HCT116 (cell line): ENCODE measurements around the gene EPHA1. TPM values are rescaled to one million over a fixed set of nuclear protein-coding genes. Genes with fewer than 3 reads are reported as not detected.

Experiments used
- ATAC-seq: fragments of 200-7000 bp; cut with Tn5 transposase; 2 replicates; pipeline ENCODE4 v1.9.1; 2020; ENCODE audit warnings: mild to moderate bottlenecking, moderate library complexity
- BruUV-seq: library from RNA; stranded (reverse); fragments of 400-500 nt; replicated peaks from 2 replicates; lab custom pipeline; 2021; lab: Mats Ljungman, UMichigan
- CTCF ChIA-PET: fragments of 300-600 bp; sonication (Branson Sonifier 250); formaldehyde crosslinking; loops from one replicate; lab custom pipeline; 2021; ENCODE audit warnings: antibody characterized with exemption; lab: Charles Lee
- POLR2A ChIA-PET: fragments of 300-600, 350-600 bp; sonication (Branson Sonifier 250); formaldehyde crosslinking; loops from one replicate; lab custom pipeline; 2021; ENCODE audit warnings: antibody characterized with exemption; lab: Charles Lee
- RAD21 ChIA-PET, 2 experiments: fragments of 300-600 bp; sonication (Branson Sonifier 250); formaldehyde crosslinking; loops; one replicate each; lab custom pipeline; 2023; ENCODE audit warnings: low total read pairs in 2 of 2; ENCODE audit not compliant: uncharacterized antibody in 2 of 2, unreplicated experiment in 2 of 2, low non-redundant PET in 1 of 2; lab: Charles Lee
- DNase-seq: peaks from one replicate; pipeline ENCODE4 v3.0.0-alpha.2; 2010; ENCODE audit warnings: low read depth, low spot score
- H2AFZ ChIP-seq: fragments of 200-600 bp; shearing (Covaris generic), sonication (generic); 2 replicates; pipeline ENCODE4 v1.6.1; 2017; ENCODE audit warnings: low read depth, mixed run types, mixed read lengths, antibody characterized with exemption, low read length; ENCODE audit not compliant: poor library complexity, severe bottlenecking
- H3K27ac ChIP-seq: 2 replicates; pipeline ENCODE4 v1.5.1; 2012; ENCODE audit warnings: low read depth, low read length
- H3K27me3 ChIP-seq: fragments of 200-600 bp; sonication (generic); 2 replicates; pipeline ENCODE4 v1.6.1; 2016; ENCODE audit warnings: mixed run types, low read length, mixed read lengths; ENCODE audit not compliant: insufficient read depth
- H3K36me3 ChIP-seq, 2 experiments: fragments of 200-500 bp in 1 of 2; fragments of 200-600 bp in 1 of 2; sonication (Bioruptor generic) in 1 of 2; sonication (generic) in 1 of 2; 2 replicates each; pipeline versions ENCODE4 v1.5.1 to v1.6.1; 2014 to 2016; ENCODE audit warnings: low read length in 2 of 2, inconsistent platforms in 1 of 2, mixed read lengths in 1 of 2, mixed run types in 1 of 2; ENCODE audit not compliant: insufficient read depth in 2 of 2, control insufficient read depth in 1 of 2
- H3K4me1 ChIP-seq, 2 experiments: fragments of 200-600 bp in 1 of 2; sonication (generic) in 1 of 2; 2 replicates each; pipeline versions ENCODE4 v1.5.1 to v1.6.1; 2012 to 2017; ENCODE audit warnings: low read length in 2 of 2, inconsistent platforms in 1 of 2, mild to moderate bottlenecking in 1 of 2, mixed read lengths in 1 of 2, mixed run types in 1 of 2, moderate library complexity in 1 of 2; ENCODE audit not compliant: insufficient read depth in 2 of 2, control insufficient read depth in 1 of 2
- H3K4me2 ChIP-seq: fragments of 200-600 bp; sonication (generic); 2 replicates; pipeline ENCODE4 v1.6.1; 2017; ENCODE audit warnings: mixed run types, low read length, mixed read lengths
- H3K4me3 ChIP-seq, 2 experiments: fragments of 200-600 bp in 1 of 2; sonication (generic) in 1 of 2; replicated peaks in 1 of 2; 2 replicates each; pipeline ENCODE4 v1.5.1; 2011 to 2016; ENCODE audit warnings: low read length in 2 of 2, control low read depth in 1 of 2, low read depth in 1 of 2, mild to moderate bottlenecking in 1 of 2, mixed read lengths in 1 of 2, mixed run types in 1 of 2
- H3K79me2 ChIP-seq: fragments of 200-600 bp; sonication (generic); 2 replicates; pipeline ENCODE4 v1.6.1; 2017; ENCODE audit warnings: mild to moderate bottlenecking, mixed run types, low read length, moderate library complexity, mixed read lengths; ENCODE audit not compliant: insufficient read depth
- H3K9ac ChIP-seq: fragments of 200-600 bp; sonication (generic); 2 replicates; pipeline ENCODE4 v1.6.1; 2016; ENCODE audit warnings: low read length, mixed read lengths
- H3K9me2 ChIP-seq: fragments of 200-600 bp; sonication (generic), shearing (Covaris generic); 2 replicates; pipeline ENCODE4 v1.6.1; 2017; ENCODE audit warnings: mixed run types, mild to moderate bottlenecking, moderate library complexity; ENCODE audit not compliant: insufficient read depth
- H3K9me3 ChIP-seq, 2 experiments: fragments of 200-500 bp in 1 of 2; fragments of 200-600 bp in 1 of 2; sonication (Bioruptor generic) in 1 of 2; sonication (generic) in 1 of 2; 2 replicates each; pipeline ENCODE4 v1.6.1; 2014 to 2017; ENCODE audit warnings: low read length in 2 of 2, mixed read lengths in 2 of 2, inconsistent platforms in 1 of 2, low read depth in 1 of 2, mild to moderate bottlenecking in 1 of 2, mixed run types in 1 of 2, moderate library complexity in 1 of 2; ENCODE audit not compliant: control insufficient read depth in 1 of 2, insufficient read depth in 1 of 2
- H4K20me1 ChIP-seq: fragments of 200-600 bp; sonication (generic), shearing (Covaris generic); 2 replicates; pipeline ENCODE4 v1.6.1; 2017; ENCODE audit warnings: mixed run types, mild to moderate bottlenecking, moderate library complexity; ENCODE audit not compliant: insufficient read depth
- ATF3 ChIP-seq: IDR thresholded peaks from 2 replicates; pipeline ENCODE4 v1.6.1; 2012
- CBX3 ChIP-seq: IDR thresholded peaks from 2 replicates; pipeline ENCODE4 v1.6.1; 2012; ENCODE audit warnings: low read depth
- EGR1 ChIP-seq: IDR thresholded peaks from 2 replicates; pipeline ENCODE4 v1.6.1; 2012; ENCODE audit warnings: low read depth
- ELF1 ChIP-seq: IDR thresholded peaks from 2 replicates; pipeline ENCODE4 v1.6.1; 2012; ENCODE audit warnings: low read depth, borderline replicate concordance
- EZH2 ChIP-seq: fragments of 200-600 bp; sonication (generic); IDR thresholded peaks from 2 replicates; pipeline ENCODE4 v1.6.1; 2017; ENCODE audit warnings: antibody characterized with exemption, mixed run types
- EZH2phosphoT487 ChIP-seq: fragments of 200-600 bp; IDR thresholded peaks from 2 replicates; pipeline ENCODE4 v1.6.1; 2018; ENCODE audit warnings: antibody characterized with exemption, borderline replicate concordance
- JUND ChIP-seq: IDR thresholded peaks from 2 replicates; pipeline ENCODE4 v1.6.1; 2012
- POLR2A ChIP-seq: IDR thresholded peaks from 2 replicates; pipeline ENCODE4 v1.7.0; 2011; ENCODE audit warnings: borderline replicate concordance; ENCODE audit not compliant: insufficient read depth, insufficient read length; ENCODE audit errors: extremely low read depth
- POLR2AphosphoS5 ChIP-seq: IDR thresholded peaks from 2 replicates; pipeline ENCODE4 v1.6.1; 2011; ENCODE audit warnings: mild to moderate bottlenecking, low read depth, low read length, moderate library complexity
- RAD21 ChIP-seq: IDR thresholded peaks from 2 replicates; pipeline ENCODE4 v1.6.1; 2012; ENCODE audit warnings: low read depth, mild to moderate bottlenecking
- REST ChIP-seq: IDR thresholded peaks from 2 replicates; pipeline ENCODE4 v1.6.1; 2012; ENCODE audit warnings: low read depth
- SP1 ChIP-seq: IDR thresholded peaks from 2 replicates; pipeline ENCODE4 v1.6.1; 2012; ENCODE audit warnings: low read depth
- TCF7L2 ChIP-seq: IDR thresholded peaks from 2 replicates; pipeline ENCODE4 v1.7.0; 2011; ENCODE audit warnings: borderline replicate concordance, inconsistent platforms; ENCODE audit not compliant: insufficient read depth, insufficient read length; ENCODE audit errors: extremely low read depth
- YY1 ChIP-seq: IDR thresholded peaks from 2 replicates; pipeline ENCODE4 v1.6.1; 2011; ENCODE audit warnings: low read length, low read depth, moderate library complexity, mild to moderate bottlenecking; ENCODE audit not compliant: insufficient replicate concordance; ENCODE audit errors: extremely low read depth
- ZFX ChIP-seq: fragments of 450-650 bp; IDR thresholded peaks from 2 replicates; pipeline ENCODE4 v1.6.1; 2017
- ZNF274 ChIP-seq: fragments of 200-500 bp; sonication (Bioruptor generic); IDR thresholded peaks from 2 replicates; pipeline ENCODE4 v1.6.1; 2014; ENCODE audit warnings: mild to moderate bottlenecking, low read depth, low read length, inconsistent platforms
- intact Hi-C: fragments of 100-400 bp; cut with micrococcal nuclease; formaldehyde crosslinking; loops from 2 replicates; pipeline ENCODE4 v1.10.0; 2022
- total RNA-seq: library from RNA; stranded (reverse); gene quantifications from one replicate; pipeline ENCODE4 v1.2.1, GENCODE V29; 2021; ENCODE audit not compliant: unreplicated experiment
- TF ChIP-seq, protein P1 (sequence below), 3 experiments: fragments of 200-600 bp in 1 of 3; sonication (generic) in 1 of 3; IDR thresholded peaks in 2 of 3; conservative IDR thresholded peaks in 1 of 3; 2 replicates each; pipeline ENCODE4 v1.5.1; 2012 to 2017; ENCODE audit warnings: low read depth in 2 of 3, low read length in 2 of 3, antibody characterized with exemption in 1 of 3, borderline replicate concordance in 1 of 3, control low read depth in 1 of 3, mild to moderate bottlenecking in 1 of 3, mixed read lengths in 1 of 3, mixed run types in 1 of 3, moderate library complexity in 1 of 3; ENCODE audit not compliant: insufficient read depth in 1 of 3
- TF ChIP-seq, protein P2 (sequence below): IDR thresholded peaks from 2 replicates; pipeline ENCODE4 v1.6.1; 2011; ENCODE audit warnings: mild to moderate bottlenecking, low read length, moderate library complexity; ENCODE audit not compliant: insufficient replicate concordance; ENCODE audit errors: extremely low read depth
- TF ChIP-seq, protein P3 (sequence below): IDR thresholded peaks from 2 replicates; pipeline ENCODE4 v1.6.1; 2012

The EPHA1 gene
- total RNA-seq, 1 experiment from 2014 or later = 29.9 TPM

- Histone ChIP-seq H3K27ac (no peak overlapping the region), H3K9me2 (no peaks in the 10 kb centered on the region), H4K20me1 (no peaks in the 10 kb centered on the region), H3K9ac (no peak overlapping the region), H3K9me3 (no peaks in the 10 kb centered on the region)
- ATAC-seq (no peak), DNase-seq (no peak)
- TF ChIP-seq POLR2A = no peak
- TF ChIP-seq ELF1 = no peak
- no peak for TF ChIP-seq CBX3
- TF ChIP-seq, protein P1, sequence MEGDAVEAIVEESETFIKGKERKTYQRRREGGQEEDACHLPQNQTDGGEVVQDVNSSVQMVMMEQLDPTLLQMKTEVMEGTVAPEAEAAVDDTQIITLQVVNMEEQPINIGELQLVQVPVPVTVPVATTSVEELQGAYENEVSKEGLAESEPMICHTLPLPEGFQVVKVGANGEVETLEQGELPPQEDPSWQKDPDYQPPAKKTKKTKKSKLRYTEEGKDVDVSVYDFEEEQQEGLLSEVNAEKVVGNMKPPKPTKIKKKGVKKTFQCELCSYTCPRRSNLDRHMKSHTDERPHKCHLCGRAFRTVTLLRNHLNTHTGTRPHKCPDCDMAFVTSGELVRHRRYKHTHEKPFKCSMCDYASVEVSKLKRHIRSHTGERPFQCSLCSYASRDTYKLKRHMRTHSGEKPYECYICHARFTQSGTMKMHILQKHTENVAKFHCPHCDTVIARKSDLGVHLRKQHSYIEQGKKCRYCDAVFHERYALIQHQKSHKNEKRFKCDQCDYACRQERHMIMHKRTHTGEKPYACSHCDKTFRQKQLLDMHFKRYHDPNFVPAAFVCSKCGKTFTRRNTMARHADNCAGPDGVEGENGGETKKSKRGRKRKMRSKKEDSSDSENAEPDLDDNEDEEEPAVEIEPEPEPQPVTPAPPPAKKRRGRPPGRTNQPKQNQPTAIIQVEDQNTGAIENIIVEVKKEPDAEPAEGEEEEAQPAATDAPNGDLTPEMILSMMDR (IDR thresholded peaks at IDR 0.05 in 2 of 3, conservative IDR thresholded peaks at IDR 0.05 in 1 of 3; ENCODE audit: borderline replicate concordance in 1 of 3, insufficient read depth in 1 of 3, low read depth in 2 of 3, low read length in 2 of 3) = no peak
- TF ChIP-seq EZH2phosphoT487 = no peak
- TF ChIP-seq EZH2 = no peak
- no peak for TF ChIP-seq SP1
- TF ChIP-seq REST = no peak
- TF ChIP-seq JUND = no peak
- TF ChIP-seq RAD21 = no peak
- TF ChIP-seq, protein P2, sequence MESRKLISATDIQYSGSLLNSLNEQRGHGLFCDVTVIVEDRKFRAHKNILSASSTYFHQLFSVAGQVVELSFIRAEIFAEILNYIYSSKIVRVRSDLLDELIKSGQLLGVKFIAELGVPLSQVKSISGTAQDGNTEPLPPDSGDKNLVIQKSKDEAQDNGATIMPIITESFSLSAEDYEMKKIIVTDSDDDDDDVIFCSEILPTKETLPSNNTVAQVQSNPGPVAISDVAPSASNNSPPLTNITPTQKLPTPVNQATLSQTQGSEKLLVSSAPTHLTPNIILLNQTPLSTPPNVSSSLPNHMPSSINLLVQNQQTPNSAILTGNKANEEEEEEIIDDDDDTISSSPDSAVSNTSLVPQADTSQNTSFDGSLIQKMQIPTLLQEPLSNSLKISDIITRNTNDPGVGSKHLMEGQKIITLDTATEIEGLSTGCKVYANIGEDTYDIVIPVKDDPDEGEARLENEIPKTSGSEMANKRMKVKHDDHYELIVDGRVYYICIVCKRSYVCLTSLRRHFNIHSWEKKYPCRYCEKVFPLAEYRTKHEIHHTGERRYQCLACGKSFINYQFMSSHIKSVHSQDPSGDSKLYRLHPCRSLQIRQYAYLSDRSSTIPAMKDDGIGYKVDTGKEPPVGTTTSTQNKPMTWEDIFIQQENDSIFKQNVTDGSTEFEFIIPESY = no peak
- no peak for TF ChIP-seq EGR1
- TF ChIP-seq TCF7L2 = no peak
- TF ChIP-seq ZFX = no peak
- TF ChIP-seq ZNF274 = no peak
- TF ChIP-seq ATF3 = no peak
- TF ChIP-seq YY1 = no peak
- TF ChIP-seq, protein P3, sequence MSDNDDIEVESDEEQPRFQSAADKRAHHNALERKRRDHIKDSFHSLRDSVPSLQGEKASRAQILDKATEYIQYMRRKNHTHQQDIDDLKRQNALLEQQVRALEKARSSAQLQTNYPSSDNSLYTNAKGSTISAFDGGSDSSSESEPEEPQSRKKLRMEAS = no peak
- no peak for TF ChIP-seq POLR2AphosphoS5
- TF ChIP-seq, all 23 proteins: peak for 0
- H3K4me1 ChIP-seq = no peaks in the 10 kb centered on the region
- ChIA-PET POLR2A (no interaction called here), CTCF (no interaction called here), RAD21 (no interaction called here)
- BruUV-seq = no TSS peak
- no peaks in the 10 kb centered on the region for H3K79me2 ChIP-seq
- H2AFZ ChIP-seq = no peak overlapping the region
- H3K4me2 ChIP-seq = no peak overlapping the region
- H3K4me3 ChIP-seq = no peak overlapping the region
- intact Hi-C loops = no loop called here
- no peaks in the 10 kb centered on the region for H3K36me3 ChIP-seq
- H3K27me3 ChIP-seq = no peaks in the 10 kb centered on the region
These were observed 48.5 kb upstream of the EPHA1 start for GRCh38 chr7:143456992-143457793.
